Keratinocyte (primary cell): Measurements from ENCODE around the gene SEMA3D.

ENCODE experiments used
- EZH2 ChIP-seq: IDR thresholded peaks from one replicate; pipeline ENCODE4 v1.6.1; 2012; ENCODE audit warnings: inconsistent platforms, mild to moderate bottlenecking, low read length, moderate library complexity
- TF ChIP-seq, protein P1 (sequence below), 3 experiments: IDR thresholded peaks in 1 of 3; conservative IDR thresholded peaks in 1 of 3; optimal IDR thresholded peaks in 1 of 3; 2 replicates in 2 of 3; 3 replicates in 1 of 3; pipeline versions ENCODE3 to v1.5.1; 2011; ENCODE audit warnings: low read length in 3 of 3, mild to moderate bottlenecking in 3 of 3, moderate library complexity in 2 of 3, control low read depth in 1 of 3, inconsistent platforms in 1 of 3; ENCODE audit not compliant: insufficient read depth in 2 of 3; ENCODE audit errors: extremely low read depth in 1 of 3

DNA sequence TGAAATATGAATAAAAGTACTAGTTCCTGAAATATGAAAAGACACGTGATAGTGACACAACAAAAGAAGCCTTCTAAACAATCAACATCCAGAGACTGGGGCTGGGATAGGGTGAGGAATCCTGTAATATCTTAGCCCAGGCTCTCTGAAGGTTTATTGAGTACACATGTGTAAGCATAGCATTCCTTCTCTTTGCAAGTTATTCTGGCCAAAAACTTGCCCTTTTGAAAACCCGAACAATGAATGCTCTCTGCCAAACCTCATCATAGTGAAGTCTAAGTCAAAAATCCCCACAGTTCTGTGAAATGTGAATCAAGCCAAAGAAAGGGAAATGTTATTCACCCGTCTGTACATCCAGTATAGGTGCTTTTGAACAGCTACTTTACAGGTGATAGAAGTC is 11.6 kb downstream of the SEMA3D start:
- no peak for TF ChIP-seq EZH2
- TF ChIP-seq, protein P1, sequence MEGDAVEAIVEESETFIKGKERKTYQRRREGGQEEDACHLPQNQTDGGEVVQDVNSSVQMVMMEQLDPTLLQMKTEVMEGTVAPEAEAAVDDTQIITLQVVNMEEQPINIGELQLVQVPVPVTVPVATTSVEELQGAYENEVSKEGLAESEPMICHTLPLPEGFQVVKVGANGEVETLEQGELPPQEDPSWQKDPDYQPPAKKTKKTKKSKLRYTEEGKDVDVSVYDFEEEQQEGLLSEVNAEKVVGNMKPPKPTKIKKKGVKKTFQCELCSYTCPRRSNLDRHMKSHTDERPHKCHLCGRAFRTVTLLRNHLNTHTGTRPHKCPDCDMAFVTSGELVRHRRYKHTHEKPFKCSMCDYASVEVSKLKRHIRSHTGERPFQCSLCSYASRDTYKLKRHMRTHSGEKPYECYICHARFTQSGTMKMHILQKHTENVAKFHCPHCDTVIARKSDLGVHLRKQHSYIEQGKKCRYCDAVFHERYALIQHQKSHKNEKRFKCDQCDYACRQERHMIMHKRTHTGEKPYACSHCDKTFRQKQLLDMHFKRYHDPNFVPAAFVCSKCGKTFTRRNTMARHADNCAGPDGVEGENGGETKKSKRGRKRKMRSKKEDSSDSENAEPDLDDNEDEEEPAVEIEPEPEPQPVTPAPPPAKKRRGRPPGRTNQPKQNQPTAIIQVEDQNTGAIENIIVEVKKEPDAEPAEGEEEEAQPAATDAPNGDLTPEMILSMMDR (optimal IDR thresholded peaks at IDR 0.05 in 1 of 3, IDR thresholded peaks at IDR 0.05 in 1 of 3, conservative IDR thresholded peaks at IDR 0.05 in 1 of 3; ENCODE audit: extremely low read depth in 1 of 3, insufficient read depth in 2 of 3, low read length in 3 of 3) = no peak
